Activated gamma-delta T cell treated with anti-CD3 and anti-CD28 coated beads, Interleukin-2, amount 50 U/mL, for 16 hours (primary cell): Measurements from ENCODE around the gene CD52.

ENCODE experiments used
- DNase-seq: peaks from one replicate; pipeline ENCODE4 v3.0.0-alpha.2; 2020; ENCODE audit warnings: low read depth

The CD52 gene

DNA sequence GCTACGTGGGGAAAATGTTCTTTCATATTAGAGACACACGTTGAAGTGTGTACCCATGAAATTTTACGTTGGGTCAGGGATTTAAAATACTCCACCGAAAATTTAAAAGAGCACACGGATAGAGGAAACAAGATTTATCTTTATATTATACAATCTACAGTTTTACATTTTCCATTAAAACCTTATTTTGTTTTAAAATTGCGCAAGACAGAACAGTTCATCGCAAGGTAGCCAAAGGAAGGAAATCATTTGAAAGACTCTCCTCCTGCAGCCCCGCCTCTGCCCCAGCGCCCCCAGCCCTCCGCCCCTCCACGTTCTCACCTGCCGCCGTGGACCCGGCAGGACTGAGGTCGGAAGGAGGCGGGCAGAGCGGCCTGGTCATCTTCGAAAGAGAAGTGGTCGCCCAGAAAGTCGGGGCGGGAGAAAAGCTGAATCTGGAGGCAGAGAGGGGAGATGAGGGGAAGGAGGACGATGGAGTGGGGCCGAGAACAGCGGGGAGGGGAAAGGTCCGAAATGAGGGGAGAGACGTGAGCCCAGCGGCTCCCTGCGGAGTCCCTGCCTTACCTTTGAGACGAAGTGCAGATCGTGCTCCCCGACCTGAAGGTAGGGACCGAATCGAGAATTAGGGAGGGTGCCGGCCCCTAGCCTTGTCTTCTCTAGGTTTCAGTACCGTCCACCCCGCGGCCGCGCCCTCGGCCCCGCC lies 18.2 kb downstream of the CD52 start:
- no peak for DNase-seq

- DNase-seq: peak; percentile 75
These were observed 18.9 kb downstream of the CD52 start for GRCh38 chr1:26336477-26337205.

GRCh38 chr1:26337206-26337535 lies 19.4 kb downstream of the CD52 start:
- DNase-seq: no peak

DNA sequence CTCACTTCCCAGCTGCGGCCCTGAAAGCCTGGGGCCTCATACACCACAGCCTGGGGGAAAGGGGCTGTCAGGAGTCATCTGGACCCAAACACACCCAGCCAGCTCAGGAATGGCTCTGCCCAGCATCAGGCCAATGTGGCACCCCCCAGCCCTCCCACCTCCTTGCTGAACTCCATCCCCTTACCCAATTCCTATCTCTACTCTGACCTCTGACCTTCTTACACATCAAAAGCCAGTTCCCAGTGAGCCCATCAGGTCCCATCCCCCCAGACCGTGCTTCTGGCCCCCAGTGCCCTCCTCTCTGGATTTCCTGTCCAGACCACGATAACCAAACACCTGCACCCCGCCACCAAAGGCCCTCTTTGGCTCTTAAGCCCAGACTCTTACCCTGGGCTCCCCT lies 19.9 kb downstream of the CD52 start:
- no peak for DNase-seq

- no peak for DNase-seq
These were observed 20.9 kb downstream of the CD52 start for GRCh38 chr1:26338670-26339069.

- DNase-seq: no peak
These were observed 22.3 kb downstream of the CD52 start for GRCh38 chr1:26340047-26340481.

GRCh38 chr1:26344147-26344920 lies 26.6 kb downstream of the CD52 start:
- DNase-seq: no peak

DNA sequence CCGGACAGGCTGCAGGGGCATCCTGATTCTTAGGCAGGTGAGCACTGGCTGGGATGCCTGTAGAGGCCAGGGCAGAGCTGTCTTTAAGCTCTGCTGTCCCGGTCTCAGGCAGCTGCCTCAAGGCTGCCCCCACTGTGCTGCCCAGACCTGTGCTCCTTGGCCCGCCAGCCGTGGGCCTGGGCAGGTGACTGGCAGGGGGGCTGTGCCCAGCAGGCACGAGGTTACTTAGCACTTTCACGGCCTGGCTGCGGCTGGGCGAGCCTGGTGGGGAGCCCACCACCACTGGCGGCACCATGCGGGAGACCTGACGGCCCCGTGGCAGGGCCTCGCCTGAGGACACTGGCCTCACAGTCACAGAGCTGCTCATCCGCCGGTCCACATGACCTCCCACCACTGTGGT lies 28.0 kb downstream of the CD52 start:
- no peak for DNase-seq

- DNase-seq: no peak
These were observed 28.7 kb downstream of the CD52 start for GRCh38 chr1:26346274-26347033.

DNA sequence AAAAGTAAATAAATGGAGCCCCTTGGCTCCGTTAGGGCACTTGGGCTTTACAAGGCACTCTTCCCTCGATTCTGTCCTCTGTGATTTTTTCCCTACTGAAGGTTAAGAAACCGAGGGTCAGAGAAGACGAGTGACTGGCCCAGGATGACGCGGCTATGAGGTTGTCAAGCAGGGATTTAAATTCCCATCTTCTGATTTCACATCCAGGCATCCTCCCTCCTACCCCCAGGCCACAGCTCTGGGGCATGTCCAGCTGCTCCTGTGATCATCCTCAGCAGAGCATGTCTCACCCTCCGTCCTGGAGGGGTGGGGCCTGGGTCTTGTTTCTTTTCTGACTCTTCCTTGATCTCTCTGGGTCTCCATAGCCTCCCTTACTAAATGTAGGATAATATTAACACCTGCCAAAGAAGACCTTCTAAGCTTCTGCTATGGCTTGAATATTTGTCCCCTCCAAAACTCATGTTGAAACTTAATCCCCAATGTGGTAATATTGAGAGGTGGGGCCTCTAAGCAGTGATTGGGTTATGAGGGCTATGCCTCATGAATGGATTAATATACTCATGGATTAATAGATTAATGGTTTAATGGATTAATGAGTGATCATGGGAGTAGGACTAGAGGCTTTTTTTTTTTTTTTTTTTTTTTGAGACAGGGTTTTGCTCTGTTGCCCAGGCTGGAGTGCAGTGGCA lies 31.6 kb downstream of the CD52 start:
- no peak for DNase-seq

DNA sequence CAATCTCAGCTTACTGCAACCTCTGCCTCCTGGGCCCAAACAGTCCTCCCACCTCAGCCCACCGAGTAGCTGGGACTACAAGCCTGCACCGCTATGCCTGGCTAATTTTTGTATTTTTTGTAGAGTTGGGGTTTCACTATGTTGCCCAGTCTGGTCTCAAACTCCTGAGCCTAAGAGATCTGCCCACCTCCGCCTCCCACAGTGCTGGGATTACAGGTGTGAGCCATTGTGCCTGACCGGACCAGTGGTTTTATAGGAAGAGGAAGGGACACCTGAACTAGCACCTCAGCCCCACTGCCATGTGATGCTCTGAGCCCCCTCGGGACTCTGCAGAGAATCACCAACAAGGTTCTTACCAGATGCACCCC lies 32.1 kb downstream of the CD52 start:
- DNase-seq: no peak

DNA sequence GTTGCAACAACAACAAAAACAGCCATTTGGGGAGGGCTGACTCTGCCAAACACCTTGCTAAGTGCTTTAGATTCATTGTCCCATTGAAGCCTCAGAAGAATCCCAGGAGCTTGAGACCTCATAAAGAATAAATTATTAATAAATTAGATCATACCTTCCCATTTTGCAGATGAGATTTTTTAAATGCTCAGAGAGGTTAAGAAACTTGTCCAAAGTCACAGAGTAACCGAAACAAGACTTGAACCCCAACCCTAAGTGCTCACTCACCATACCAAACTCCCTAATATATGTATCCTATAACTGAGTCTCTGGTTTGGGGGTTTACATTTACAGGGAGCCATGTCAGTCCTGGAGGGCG lies 32.6 kb downstream of the CD52 start:
- DNase-seq: no peak

DNA sequence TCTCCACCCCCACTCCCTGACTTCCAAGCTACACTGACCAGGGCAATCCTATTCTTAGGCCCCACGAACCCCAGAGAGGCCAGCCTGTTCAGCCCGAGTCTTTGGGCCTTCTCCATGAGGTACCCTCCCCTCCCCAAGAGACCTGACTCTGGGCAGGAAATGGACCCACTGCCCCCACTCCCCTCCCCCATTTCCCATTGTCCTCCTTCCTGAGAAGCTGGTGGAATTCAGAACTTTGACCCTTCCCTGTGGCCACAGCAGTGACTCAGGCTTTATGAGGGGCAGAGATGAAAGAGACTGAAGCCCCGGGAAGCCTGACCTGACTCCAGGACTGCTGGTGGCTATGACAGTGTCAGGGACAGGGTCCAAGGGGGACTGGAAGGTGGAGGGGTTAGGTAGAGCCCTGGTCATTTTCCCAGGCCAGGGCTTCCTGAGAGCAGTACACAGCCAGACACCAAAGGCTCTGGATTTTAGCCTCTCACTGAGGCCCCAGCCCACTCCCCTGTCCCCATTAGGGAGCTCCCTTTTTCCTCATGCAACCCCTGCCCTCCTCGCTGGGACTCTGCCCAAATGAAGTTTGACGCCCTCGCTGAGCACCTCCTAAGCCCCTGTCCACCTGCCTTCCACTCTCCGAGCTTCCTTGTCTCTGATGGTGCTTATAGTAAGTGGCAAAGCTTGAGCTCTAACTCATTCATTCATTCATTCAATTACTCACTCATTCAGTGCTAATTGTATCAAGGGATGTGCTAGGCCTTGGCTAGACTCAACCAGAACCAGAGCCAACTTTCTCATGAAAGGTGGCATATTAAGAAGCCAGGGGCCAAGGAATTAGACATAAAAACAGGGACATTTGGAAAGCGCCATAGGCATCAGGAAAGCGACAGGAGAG lies 33.2 kb downstream of the CD52 start:
- DNase-seq: no peak

DNA sequence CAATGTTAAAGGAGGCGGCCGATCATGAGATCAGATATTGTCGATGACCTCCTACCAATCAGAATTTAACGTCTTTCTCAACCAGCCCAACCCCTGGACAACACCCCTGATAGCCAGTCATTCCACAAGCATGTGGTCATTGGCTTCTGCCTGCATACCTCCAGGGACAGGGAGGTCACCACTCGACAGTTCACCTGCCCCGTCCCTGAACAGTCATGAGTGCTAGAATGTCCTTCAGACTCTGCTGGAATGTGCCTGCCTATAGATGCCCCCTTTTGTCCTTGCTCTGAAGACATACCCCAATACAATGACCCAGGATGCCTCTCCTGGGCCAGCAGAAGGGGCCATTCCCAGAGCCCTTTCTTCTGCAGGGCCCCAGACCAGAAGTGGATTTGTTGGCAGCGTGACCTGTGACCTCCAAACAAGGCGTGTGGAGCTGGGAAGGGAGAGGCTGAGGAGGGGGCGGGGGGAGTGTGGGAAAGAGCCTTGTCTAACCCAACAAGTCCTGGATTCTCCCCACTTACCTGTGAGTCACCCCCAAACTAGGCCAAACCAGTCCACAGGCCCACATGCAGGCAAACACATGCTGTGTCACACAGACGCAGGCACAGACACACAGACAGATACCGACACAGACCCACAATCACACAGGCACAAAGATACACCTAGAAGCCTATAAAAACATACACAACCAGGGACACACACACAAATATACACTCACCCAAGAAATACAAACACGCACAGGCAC lies 34.0 kb downstream of the CD52 start:
- DNase-seq: no peak

DNA sequence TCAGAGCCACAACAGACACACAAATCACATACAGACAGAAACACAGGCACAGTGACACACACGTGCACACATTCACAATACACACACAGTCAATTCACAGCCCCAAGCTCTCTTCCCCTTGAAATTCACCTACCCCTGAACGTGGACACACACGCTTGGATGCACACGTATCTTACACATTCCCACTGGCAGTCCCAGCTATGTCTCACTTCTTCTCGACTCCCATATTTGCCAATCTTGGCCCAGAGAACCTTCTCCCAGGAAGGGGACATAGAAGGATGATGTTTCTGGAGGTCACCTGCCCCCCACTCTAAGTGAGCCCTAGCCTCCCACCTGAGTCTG lies 34.6 kb downstream of the CD52 start:
- DNase-seq: no peak

DNA sequence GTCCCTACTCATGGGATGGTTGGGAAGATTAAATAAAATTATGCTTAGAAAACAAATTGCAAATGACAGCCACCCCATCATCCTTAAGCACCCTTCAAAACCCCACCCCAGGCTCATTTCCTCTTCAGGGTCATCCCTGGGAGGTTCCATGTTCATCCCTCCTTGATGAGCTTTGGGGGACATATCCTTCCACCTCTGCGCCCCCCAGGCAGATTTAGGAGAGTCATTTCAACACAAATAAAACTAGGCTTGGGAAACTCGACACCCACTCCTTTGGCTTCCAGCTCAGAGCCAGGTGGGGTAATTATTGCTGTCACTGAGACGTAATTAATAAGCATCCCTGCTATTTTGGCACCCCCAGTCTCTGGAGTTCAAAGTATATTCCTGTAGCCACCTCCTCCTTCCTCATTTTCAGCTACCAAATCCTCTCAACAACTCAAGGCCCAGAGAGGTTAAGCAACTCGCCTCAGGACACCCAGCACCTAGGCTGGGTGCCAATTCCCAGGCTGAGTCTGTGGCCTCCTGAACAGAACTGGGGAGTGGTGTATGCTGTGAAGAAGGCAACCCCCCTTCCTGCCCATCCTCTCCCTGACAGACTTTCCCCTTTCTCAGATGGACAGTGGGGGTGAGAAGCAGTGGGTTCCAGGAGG lies 35.6 kb downstream of the CD52 start:
- DNase-seq: no peak

GRCh38 chr1:26353976-26354820 lies 36.4 kb downstream of the CD52 start, which contains the start of gene CRYBG2:
CRYBG2 (minus strand) TSS chr1:26354130; CDS start chr1:26346657, 7,473 bp downstream.
- no peak for DNase-seq

GRCh38 chr1:26354972-26355371 lies 37.2 kb downstream of the CD52 start:
- no peak for DNase-seq

GRCh38 chr1:26356106-26356505 lies 38.3 kb downstream of the CD52 start:
- no peak for DNase-seq
